NB4 (cell line): ENCODE data around the gene AGBL4.

Experiments used
- CTCF ChIP-seq: IDR thresholded peaks from one replicate; pipeline ENCODE4 v1.5.1; 2012; ENCODE audit warnings: low read depth, low read length
- MYC ChIP-seq: IDR thresholded peaks from 2 replicates; pipeline ENCODE4 v1.6.1; 2011; ENCODE audit warnings: low read depth, low read length
- POLR2A ChIP-seq: IDR thresholded peaks from 2 replicates; pipeline ENCODE4 v1.6.1; 2011; ENCODE audit warnings: mild to moderate bottlenecking; ENCODE audit not compliant: insufficient read length; ENCODE audit errors: extremely low read depth

GRCh38 chr1:48923116-48923515 lies 1100.6 kb downstream of the AGBL4 start:
- TF ChIP-seq MYC (no peak), CTCF (no peak), POLR2A (no peak)
